ENCODE measurements around the gene UNC13A. TPM values are rescaled to one million over a fixed set of nuclear protein-coding genes. Genes with fewer than 3 reads are reported as not detected.
A peak's percentile ranks its signal among the peaks of the same experiment; 100 is the strongest.

The UNC13A gene
- total and polyA plus RNA-seq, 2 of the 13 experiments (the other 11 are each of a cell fraction or from before 2014, with no cell fraction given), result 0.11 to 0.45 TPM

GRCh38 chr19:17605761-17606589 lies 82.2 kb downstream of the UNC13A start (continued):
- no peak for TF ChIP-seq REST (IDR thresholded peaks at IDR 0.05; ENCODE audit: borderline replicate concordance in 1 of 2, low read depth in 1 of 2, low read length in 2 of 2)
- TF ChIP-seq, protein P1, sequence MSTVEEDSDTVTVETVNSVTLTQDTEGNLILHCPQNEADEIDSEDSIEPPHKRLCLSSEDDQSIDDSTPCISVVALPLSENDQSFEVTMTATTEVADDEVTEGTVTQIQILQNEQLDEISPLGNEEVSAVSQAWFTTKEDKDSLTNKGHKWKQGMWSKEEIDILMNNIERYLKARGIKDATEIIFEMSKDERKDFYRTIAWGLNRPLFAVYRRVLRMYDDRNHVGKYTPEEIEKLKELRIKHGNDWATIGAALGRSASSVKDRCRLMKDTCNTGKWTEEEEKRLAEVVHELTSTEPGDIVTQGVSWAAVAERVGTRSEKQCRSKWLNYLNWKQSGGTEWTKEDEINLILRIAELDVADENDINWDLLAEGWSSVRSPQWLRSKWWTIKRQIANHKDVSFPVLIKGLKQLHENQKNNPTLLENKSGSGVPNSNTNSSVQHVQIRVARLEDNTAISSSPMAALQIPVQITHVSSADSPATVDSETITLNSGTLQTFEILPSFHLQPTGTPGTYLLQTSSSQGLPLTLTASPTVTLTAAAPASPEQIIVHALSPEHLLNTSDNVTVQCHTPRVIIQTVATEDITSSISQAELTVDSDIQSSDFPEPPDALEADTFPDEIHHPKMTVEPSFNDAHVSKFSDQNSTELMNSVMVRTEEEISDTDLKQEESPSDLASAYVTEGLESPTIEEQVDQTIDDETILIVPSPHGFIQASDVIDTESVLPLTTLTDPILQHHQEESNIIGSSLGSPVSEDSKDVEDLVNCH (CRISPR knock-in tag; IDR thresholded peaks at IDR 0.05), result peak; percentile 96
- TF ChIP-seq, protein P2, sequence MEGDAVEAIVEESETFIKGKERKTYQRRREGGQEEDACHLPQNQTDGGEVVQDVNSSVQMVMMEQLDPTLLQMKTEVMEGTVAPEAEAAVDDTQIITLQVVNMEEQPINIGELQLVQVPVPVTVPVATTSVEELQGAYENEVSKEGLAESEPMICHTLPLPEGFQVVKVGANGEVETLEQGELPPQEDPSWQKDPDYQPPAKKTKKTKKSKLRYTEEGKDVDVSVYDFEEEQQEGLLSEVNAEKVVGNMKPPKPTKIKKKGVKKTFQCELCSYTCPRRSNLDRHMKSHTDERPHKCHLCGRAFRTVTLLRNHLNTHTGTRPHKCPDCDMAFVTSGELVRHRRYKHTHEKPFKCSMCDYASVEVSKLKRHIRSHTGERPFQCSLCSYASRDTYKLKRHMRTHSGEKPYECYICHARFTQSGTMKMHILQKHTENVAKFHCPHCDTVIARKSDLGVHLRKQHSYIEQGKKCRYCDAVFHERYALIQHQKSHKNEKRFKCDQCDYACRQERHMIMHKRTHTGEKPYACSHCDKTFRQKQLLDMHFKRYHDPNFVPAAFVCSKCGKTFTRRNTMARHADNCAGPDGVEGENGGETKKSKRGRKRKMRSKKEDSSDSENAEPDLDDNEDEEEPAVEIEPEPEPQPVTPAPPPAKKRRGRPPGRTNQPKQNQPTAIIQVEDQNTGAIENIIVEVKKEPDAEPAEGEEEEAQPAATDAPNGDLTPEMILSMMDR (CRISPR knock-in tag; IDR thresholded peaks at IDR 0.05), result peak; percentile 70
- TF ChIP-seq HMGXB4 (CRISPR knock-in tag; IDR thresholded peaks at IDR 0.05; ENCODE audit: borderline replicate concordance in 1 of 2, low read depth in 1 of 2), result peak; percentile 92
- peak; percentile 99; the same call in 1 of the 2 replicates for TF ChIP-seq ZNF558 (CRISPR knock-in tag; IDR thresholded peaks at IDR 0.05; ENCODE audit: borderline replicate concordance)
- no peak for TF ChIP-seq RBM39 (IDR thresholded peaks at IDR 0.05; ENCODE audit: low read depth, low read length, poor library complexity, severe bottlenecking)
- TF ChIP-seq USF2 (IDR thresholded peaks at IDR 0.05; ENCODE audit: low read depth, low read length), result no peak
- TF ChIP-seq USF2 (CRISPR knock-in tag; IDR thresholded peaks at IDR 0.05; ENCODE audit: borderline replicate concordance), result no peak; the same call in 1 of the 2 replicates
- peak; percentile 99 for TF ChIP-seq ZNF274 (CRISPR knock-in tag; IDR thresholded peaks at IDR 0.05)
- TF ChIP-seq ZNF562 (CRISPR knock-in tag; IDR thresholded peaks at IDR 0.05; ENCODE audit: borderline replicate concordance), result peak; percentile 75; the same call in 1 of the 2 replicates
- TF ChIP-seq ZNF484 (CRISPR knock-in tag; IDR thresholded peaks at IDR 0.05; ENCODE audit: borderline replicate concordance, low read depth), result peak; percentile 91; the same call in 1 of the 2 replicates
- TF ChIP-seq SPEN (CRISPR knock-in tag; IDR thresholded peaks at IDR 0.05; ENCODE audit: low read depth), result peak; percentile 96
- TF ChIP-seq ZNF678 (CRISPR knock-in tag; IDR thresholded peaks at IDR 0.05), result peak; percentile 97
- TF ChIP-seq ZNF576 (CRISPR knock-in tag; IDR thresholded peaks at IDR 0.05), result peak; percentile 81; the same call in 1 of the 2 replicates

Measured in HepG2 (cell line).